Osteoblast (primary cell): Measurements from ENCODE around the gene SULT2B1. TPM values are rescaled to one million over a fixed set of nuclear protein-coding genes. Genes with fewer than 3 reads are reported as not detected.

ENCODE experiments used
- DNase-seq: peaks from one replicate; pipeline ENCODE4 v3.0.0; 2011; ENCODE audit warnings: low spot score, mixed read lengths; ENCODE audit not compliant: insufficient read length; ENCODE audit errors: missing footprints
- H2AFZ ChIP-seq: 2 replicates; pipeline ENCODE4 v1.6.0; 2011; ENCODE audit warnings: mild to moderate bottlenecking, low read length
- H3K27ac ChIP-seq: 2 replicates; pipeline ENCODE4 v1.5.1; 2011; ENCODE audit warnings: mild to moderate bottlenecking, low read depth, low read length, moderate library complexity
- H3K27me3 ChIP-seq: 2 replicates; pipeline ENCODE4 v1.6.0; 2012; ENCODE audit warnings: mild to moderate bottlenecking, control low read depth, inconsistent platforms, low read length, moderate library complexity; ENCODE audit not compliant: insufficient read depth
- H3K36me3 ChIP-seq: 2 replicates; pipeline ENCODE4 v1.5.1; 2011; ENCODE audit warnings: mild to moderate bottlenecking, low read length, control low read depth, moderate library complexity; ENCODE audit not compliant: insufficient read depth
- H3K4me1 ChIP-seq: 2 replicates; pipeline ENCODE4 v1.5.1; 2011; ENCODE audit warnings: mild to moderate bottlenecking, low read length, control low read depth, moderate library complexity; ENCODE audit not compliant: insufficient read depth
- H3K4me2 ChIP-seq: 2 replicates; pipeline ENCODE4 v1.6.0; 2011; ENCODE audit warnings: mild to moderate bottlenecking, low read length; ENCODE audit not compliant: insufficient read depth
- H3K4me3 ChIP-seq: fragments of 200-600 bp; sonication (generic); 3 replicates; pipeline ENCODE4 v1.5.1; 2012; ENCODE audit warnings: mild to moderate bottlenecking, low read length, inconsistent platforms; ENCODE audit not compliant: insufficient read depth
- H3K79me2 ChIP-seq: 2 replicates; pipeline ENCODE4 v1.6.0; 2012; ENCODE audit warnings: mild to moderate bottlenecking, low read length, control low read depth, inconsistent platforms; ENCODE audit not compliant: insufficient read depth
- H3K9me3 ChIP-seq: 2 replicates; pipeline ENCODE4 v1.5.1; 2011; ENCODE audit warnings: low read depth, low read length, control low read depth
- H4K20me1 ChIP-seq: 2 replicates; pipeline ENCODE4 v1.6.0; 2012; ENCODE audit warnings: mild to moderate bottlenecking, low read length, control low read depth; ENCODE audit not compliant: insufficient read depth
- total RNA-seq: library from RNA; depleted of rRNA; stranded (reverse); fragments of >200 nt; gene quantifications from 2 replicates; pipeline ENCODE4 v1.2.3, GENCODE V29; 2012
- TF ChIP-seq, protein P1 (sequence below): IDR thresholded peaks from 2 replicates; pipeline ENCODE4 v1.5.1; 2011; ENCODE audit warnings: mild to moderate bottlenecking, low read depth, low read length, moderate library complexity; ENCODE audit errors: extremely low read depth

The SULT2B1 gene
- total RNA-seq = under 0.01 TPM in 1 of 2 replicates, not detected in the other

GRCh38 chr19:48551437-48552302 lies at the start of gene SULT2B1:
Gene SULT2B1 (plus strand): TSS chr19:48552172. CDS start chr19:48552253, 81 bp downstream.
- peaks cover 2% of the 10 kb centered on the region for H3K9me3 ChIP-seq
- TF ChIP-seq, protein P1, sequence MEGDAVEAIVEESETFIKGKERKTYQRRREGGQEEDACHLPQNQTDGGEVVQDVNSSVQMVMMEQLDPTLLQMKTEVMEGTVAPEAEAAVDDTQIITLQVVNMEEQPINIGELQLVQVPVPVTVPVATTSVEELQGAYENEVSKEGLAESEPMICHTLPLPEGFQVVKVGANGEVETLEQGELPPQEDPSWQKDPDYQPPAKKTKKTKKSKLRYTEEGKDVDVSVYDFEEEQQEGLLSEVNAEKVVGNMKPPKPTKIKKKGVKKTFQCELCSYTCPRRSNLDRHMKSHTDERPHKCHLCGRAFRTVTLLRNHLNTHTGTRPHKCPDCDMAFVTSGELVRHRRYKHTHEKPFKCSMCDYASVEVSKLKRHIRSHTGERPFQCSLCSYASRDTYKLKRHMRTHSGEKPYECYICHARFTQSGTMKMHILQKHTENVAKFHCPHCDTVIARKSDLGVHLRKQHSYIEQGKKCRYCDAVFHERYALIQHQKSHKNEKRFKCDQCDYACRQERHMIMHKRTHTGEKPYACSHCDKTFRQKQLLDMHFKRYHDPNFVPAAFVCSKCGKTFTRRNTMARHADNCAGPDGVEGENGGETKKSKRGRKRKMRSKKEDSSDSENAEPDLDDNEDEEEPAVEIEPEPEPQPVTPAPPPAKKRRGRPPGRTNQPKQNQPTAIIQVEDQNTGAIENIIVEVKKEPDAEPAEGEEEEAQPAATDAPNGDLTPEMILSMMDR = no peak
- H2AFZ ChIP-seq = no peak within 1 kb of the TSS
- DNase-seq = no peak
- no peaks in the 10 kb centered on the region for H3K36me3 ChIP-seq
- H4K20me1 ChIP-seq = no peaks in the 10 kb centered on the region
- H3K27me3 ChIP-seq = peaks cover 11% of the 10 kb centered on the region
- H3K4me2 ChIP-seq = no peak within 1 kb of the TSS
- no peak within 1 kb of the TSS for H3K27ac ChIP-seq
- H3K79me2 ChIP-seq = no peaks in the 10 kb centered on the region
- no peak within 1 kb of the TSS for H3K4me3 ChIP-seq
- peaks cover 10% of the 10 kb centered on the region for H3K4me1 ChIP-seq

GRCh38 chr19:48502350-48503018 lies 49.5 kb upstream of the SULT2B1 start:
- Histone ChIP-seq H3K9me3 (no peaks in the 10 kb centered on the region), H3K27ac (no peak overlapping the region), H3K36me3 (no peaks in the 10 kb centered on the region), H3K79me2 (no peaks in the 10 kb centered on the region), H4K20me1 (no peaks in the 10 kb centered on the region), H3K4me1 (no peaks in the 10 kb centered on the region), H3K4me3 (no peak overlapping the region), H3K4me2 (no peak overlapping the region), H3K27me3 (peaks cover 27% of the 10 kb centered on the region), H2AFZ (no peak overlapping the region)
- TF ChIP-seq, protein P1 = no peak
- DNase-seq = peak; percentile 80

- peak; percentile 92 for DNase-seq
- TF ChIP-seq, protein P1 = peak; percentile 57
- Histone ChIP-seq H3K9me3 (no peaks in the 10 kb centered on the region), H2AFZ (no peak overlapping the region), H3K4me2 (no peak overlapping the region), H3K27ac (no peak overlapping the region), H3K4me1 (no peaks in the 10 kb centered on the region), H3K27me3 (peaks cover 17% of the 10 kb centered on the region), H3K36me3 (no peaks in the 10 kb centered on the region), H3K4me3 (no peak overlapping the region), H3K79me2 (no peaks in the 10 kb centered on the region), H4K20me1 (peaks cover 3% of the 10 kb centered on the region)
These were observed 45.7 kb upstream of the SULT2B1 start for GRCh38 chr19:48506138-48506733.
